GM12891 (cell line): Measurements from ENCODE around the gene ANKS1A.

Experiments used
- DNase-seq: peaks from one replicate; pipeline ENCODE4 v3.0.0; 2011; ENCODE audit warnings: low spot score; ENCODE audit not compliant: insufficient read length
- FAIRE-seq: peaks from 2 replicates; lab custom pipeline; 2011; peaks lifted over from hg19 to GRCh38; lab: Jason Lieb, UNC
- PAX5 ChIP-seq: IDR thresholded peaks from 2 replicates; pipeline ENCODE4 v1.6.1; 2011; ENCODE audit warnings: low read length, moderate library complexity, mild to moderate bottlenecking; ENCODE audit not compliant: insufficient read depth, severe bottlenecking
- POLR2A ChIP-seq: IDR thresholded peaks from 2 replicates; pipeline ENCODE4 v1.6.1; 2011; ENCODE audit warnings: low read depth, low read length, control low read depth
- POLR2AphosphoS5 ChIP-seq: IDR thresholded peaks from 2 replicates; pipeline ENCODE4 v1.6.1; 2011; ENCODE audit warnings: low read depth, low read length, control low read depth
- POU2F2 ChIP-seq: IDR thresholded peaks from 2 replicates; pipeline ENCODE4 v1.6.1; 2011; ENCODE audit warnings: low read depth, mild to moderate bottlenecking, control low read depth, low read length, moderate library complexity
- SPI1 ChIP-seq: IDR thresholded peaks from 2 replicates; pipeline ENCODE4 v1.6.1; 2011; ENCODE audit warnings: low read depth, low read length, control low read depth
- TAF1 ChIP-seq: IDR thresholded peaks from 2 replicates; pipeline ENCODE4 v1.6.1; 2011; ENCODE audit warnings: low read depth, low read length, control low read depth

ANKS1A gene

GRCh38 chr6:35072051-35072697 lies 183.1 kb downstream of the ANKS1A start:
- no peak for FAIRE-seq
- no peak for TF ChIP-seq PAX5
- TF ChIP-seq POLR2AphosphoS5, result no peak
- TF ChIP-seq SPI1, result no peak
- no peak for TF ChIP-seq TAF1
- TF ChIP-seq POU2F2, result no peak
- no peak for TF ChIP-seq POLR2A
- DNase-seq, result no peak

GRCh38 chr6:35072698-35073055 lies 183.6 kb downstream of the ANKS1A start:
- TF ChIP-seq PAX5 (no peak), POLR2A (no peak), TAF1 (no peak), POLR2AphosphoS5 (no peak), SPI1 (no peak), POU2F2 (no peak)
- DNase-seq (no peak), FAIRE-seq (no peak)

GRCh38 chr6:35073211-35073610 lies 184.2 kb downstream of the ANKS1A start:
- no peak for FAIRE-seq
- TF ChIP-seq POU2F2 (no peak), PAX5 (no peak), TAF1 (no peak), SPI1 (no peak), POLR2AphosphoS5 (no peak), POLR2A (no peak)
- no peak for DNase-seq

GRCh38 chr6:35073766-35074471 lies 184.9 kb downstream of the ANKS1A start:
- TF ChIP-seq SPI1 (no peak), POLR2AphosphoS5 (no peak), PAX5 (no peak), POU2F2 (no peak), TAF1 (no peak), POLR2A (no peak)
- FAIRE-seq (no peak), DNase-seq (no peak)

GRCh38 chr6:35076997-35077712 lies 188.1 kb downstream of the ANKS1A start:
- FAIRE-seq (no peak), DNase-seq (no peak)
- TF ChIP-seq TAF1 (no peak), POU2F2 (no peak), POLR2AphosphoS5 (no peak), PAX5 (no peak), SPI1 (no peak), POLR2A (no peak)

GRCh38 chr6:35077713-35078105 lies 188.7 kb downstream of the ANKS1A start:
- TF ChIP-seq POU2F2, result no peak
- no peak for FAIRE-seq
- DNase-seq, result no peak

GRCh38 chr6:35078226-35078850 lies 189.3 kb downstream of the ANKS1A start:
- no peak for TF ChIP-seq SPI1
- TF ChIP-seq POLR2A, result no peak
- no peak for TF ChIP-seq POLR2AphosphoS5
- TF ChIP-seq POU2F2, result no peak
- TF ChIP-seq PAX5, result no peak
- no peak for DNase-seq
- no peak for FAIRE-seq

- TF ChIP-seq SPI1 (no peak), TAF1 (no peak), POLR2A (no peak), POU2F2 (no peak), POLR2AphosphoS5 (no peak), PAX5 (no peak)
- no peak for FAIRE-seq
- no peak for DNase-seq
Measured at GRCh38 chr6:35078896-35079295, 189.8 kb downstream of the ANKS1A start.

GRCh38 chr6:35079311-35080000 lies 190.4 kb downstream of the ANKS1A start:
- FAIRE-seq, result no peak
- no peak for TF ChIP-seq PAX5
- no peak for TF ChIP-seq POLR2A
- no peak for TF ChIP-seq TAF1
- no peak for TF ChIP-seq POU2F2
- no peak for TF ChIP-seq SPI1
- TF ChIP-seq POLR2AphosphoS5, result no peak
- no peak for DNase-seq
